ENCODE measurements around the gene MSN. TPM values are rescaled to one million over a fixed set of nuclear protein-coding genes. Genes with fewer than 3 reads are reported as not detected.

Gene MSN
- total RNA-seq, 1 experiment from 2014 or later: 262 TPM

GRCh38 chrX:65673857-65674203, 6.4 kb downstream of the MSN start:
- no peak for DNase-seq (ENCODE audit: low spot score)

GRCh38 chrX:65674204-65674893, 6.9 kb downstream of the MSN start:
- no peak for DNase-seq (ENCODE audit: low spot score)

- DNase-seq (ENCODE audit: low spot score): peak; percentile 80
These were observed 10.6 kb downstream of the MSN start for GRCh38 chrX:65677954-65678469.

GRCh38 chrX:65679071-65679540, 11.7 kb downstream of the MSN start:
- DNase-seq (ENCODE audit: low spot score): no peak

GRCh38 chrX:65681810-65682209, 14.4 kb downstream of the MSN start:
- DNase-seq (ENCODE audit: low spot score): no peak

GRCh38 chrX:65685112-65685511, 17.7 kb downstream of the MSN start:
- DNase-seq (ENCODE audit: low spot score): no peak

GRCh38 chrX:65686236-65686635, 18.8 kb downstream of the MSN start:
- DNase-seq (ENCODE audit: low spot score): no peak

GRCh38 chrX:65687367-65687766, 19.9 kb downstream of the MSN start:
- DNase-seq (ENCODE audit: low spot score): no peak

- DNase-seq (ENCODE audit: low spot score): no peak
These were observed 21.0 kb downstream of the MSN start for GRCh38 chrX:65688403-65688871.

GRCh38 chrX:65689377-65689776, 21.9 kb downstream of the MSN start:
- DNase-seq (ENCODE audit: low spot score): no peak

- no peak for DNase-seq (ENCODE audit: low spot score)
These were observed 22.8 kb downstream of the MSN start for GRCh38 chrX:65690057-65690855.

- no peak for DNase-seq (ENCODE audit: low spot score)
These were observed 28.5 kb downstream of the MSN start for GRCh38 chrX:65695849-65696449.

GRCh38 chrX:65696613-65697012, 29.2 kb downstream of the MSN start:
- no peak for DNase-seq (ENCODE audit: low spot score)

- DNase-seq (ENCODE audit: low spot score): no peak
These were observed 29.8 kb downstream of the MSN start for GRCh38 chrX:65697211-65697641.

GRCh38 chrX:65697915-65698796, 30.7 kb downstream of the MSN start:
- DNase-seq (ENCODE audit: low spot score): peak; percentile 25

GRCh38 chrX:65702956-65703355, 35.5 kb downstream of the MSN start:
- DNase-seq (ENCODE audit: low spot score): no peak

- DNase-seq (ENCODE audit: low spot score): no peak
These were observed 38.0 kb downstream of the MSN start for GRCh38 chrX:65705439-65705838.

- DNase-seq (ENCODE audit: low spot score): peak; percentile 68
These were observed 38.8 kb downstream of the MSN start for GRCh38 chrX:65706041-65706828.

GRCh38 chrX:65707151-65707550, 39.7 kb downstream of the MSN start:
- no peak for DNase-seq (ENCODE audit: low spot score)

- no peak for DNase-seq (ENCODE audit: low spot score)
These were observed 44.8 kb downstream of the MSN start for GRCh38 chrX:65712005-65712806.
